IPS-20b (cell line): Measurements from ENCODE around the gene DCX.
A peak's percentile ranks its signal among the peaks of the same experiment; 100 is the strongest.

Source experiments
- H3K27ac ChIP-seq: one replicate; pipeline ENCODE4 v1.5.1; 2013; ENCODE audit warnings: low read length
- H3K27me3 ChIP-seq: 2 replicates; pipeline ENCODE4 v1.6.1; 2013; ENCODE audit warnings: mild to moderate bottlenecking, low read length, inconsistent platforms; ENCODE audit not compliant: insufficient read depth
- H3K36me3 ChIP-seq: 2 replicates; pipeline ENCODE4 v1.6.1; 2013; ENCODE audit warnings: low read depth, mild to moderate bottlenecking, inconsistent platforms, low read length, moderate library complexity; ENCODE audit not compliant: insufficient read depth
- H3K4me1 ChIP-seq: 2 replicates; pipeline ENCODE4 v1.6.1; 2013; ENCODE audit warnings: mild to moderate bottlenecking, control low read depth, inconsistent platforms, low read length, moderate library complexity; ENCODE audit not compliant: insufficient read depth
- H3K4me3 ChIP-seq: 2 replicates; pipeline ENCODE4 v1.5.1; 2013; ENCODE audit warnings: mild to moderate bottlenecking, low read length, inconsistent platforms
- H3K9ac ChIP-seq: 2 replicates; pipeline ENCODE4 v1.6.1; 2013; ENCODE audit warnings: low read depth, mild to moderate bottlenecking, inconsistent platforms, low read length, moderate library complexity
- H3K9me3 ChIP-seq: 2 replicates; pipeline ENCODE4 v1.6.1; 2013; ENCODE audit warnings: mild to moderate bottlenecking, low read depth, low read length, inconsistent platforms; ENCODE audit not compliant: insufficient read depth

The DCX gene

DNA sequence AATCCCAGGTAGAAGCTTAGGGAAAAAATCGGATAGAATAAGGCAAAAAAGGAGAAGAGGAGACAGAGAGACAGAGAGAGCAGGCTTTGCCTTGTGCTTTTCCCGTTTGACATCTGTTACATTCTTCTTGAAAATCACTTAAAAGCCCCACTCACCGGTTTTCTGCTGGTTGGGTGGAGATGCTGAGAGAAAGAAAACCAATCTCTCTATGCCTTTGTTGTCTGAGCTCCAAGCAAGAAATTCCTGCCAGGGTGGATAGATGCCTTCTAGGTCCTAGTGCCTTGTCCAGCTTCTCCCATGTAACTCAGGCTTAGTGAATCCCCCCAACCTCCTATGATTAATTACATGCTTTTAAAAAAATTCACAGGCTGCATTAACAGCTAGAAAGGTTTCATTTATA lies at the start of gene DCX:
DCX (minus strand) TSS at position 210 of the 400 bp plus-strand sequence. CDS start 1,794 bp downstream, outside the sequence.
- peaks cover 10% of the 10 kb centered on the region; the same call in 1 of the 2 replicates for H3K4me1 ChIP-seq
- H3K9ac ChIP-seq: peak within 1 kb of the TSS; percentile 42; the same call in 1 of the 2 replicates
- no peak within 1 kb of the TSS for H3K27ac ChIP-seq
- no peaks in the 10 kb centered on the region for H3K36me3 ChIP-seq
- H3K27me3 ChIP-seq: no peaks in the 10 kb centered on the region
- peak within 1 kb of the TSS; percentile 56 for H3K4me3 ChIP-seq
- no peaks in the 10 kb centered on the region for H3K9me3 ChIP-seq

DNA sequence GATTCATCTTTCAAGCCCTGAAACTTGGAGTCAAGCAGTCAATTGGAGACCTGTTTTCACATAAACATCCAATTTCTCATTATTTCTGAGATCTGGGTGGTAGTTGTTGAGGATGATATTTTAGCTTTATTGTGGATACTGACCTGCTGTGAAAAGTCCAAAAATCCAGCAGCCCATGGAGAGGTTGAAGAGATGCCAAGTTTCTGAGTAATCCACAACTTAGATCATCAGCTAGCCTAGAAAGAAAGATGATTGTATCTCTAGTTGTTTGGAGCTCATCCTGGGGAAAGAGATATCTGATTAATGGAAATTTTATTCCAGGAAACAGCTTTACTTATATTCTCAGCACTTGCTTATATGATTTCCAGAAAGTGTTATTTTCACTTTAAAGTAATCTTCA lies 48.6 kb upstream of the DCX start:
- Histone ChIP-seq H3K9ac (no peak overlapping the region), H3K27me3 (no peaks in the 10 kb centered on the region), H3K27ac (no peak overlapping the region), H3K9me3 (no peaks in the 10 kb centered on the region), H3K36me3 (no peaks in the 10 kb centered on the region), H3K4me3 (no peak overlapping the region), H3K4me1 (peaks cover 6% of the 10 kb centered on the region)

DNA sequence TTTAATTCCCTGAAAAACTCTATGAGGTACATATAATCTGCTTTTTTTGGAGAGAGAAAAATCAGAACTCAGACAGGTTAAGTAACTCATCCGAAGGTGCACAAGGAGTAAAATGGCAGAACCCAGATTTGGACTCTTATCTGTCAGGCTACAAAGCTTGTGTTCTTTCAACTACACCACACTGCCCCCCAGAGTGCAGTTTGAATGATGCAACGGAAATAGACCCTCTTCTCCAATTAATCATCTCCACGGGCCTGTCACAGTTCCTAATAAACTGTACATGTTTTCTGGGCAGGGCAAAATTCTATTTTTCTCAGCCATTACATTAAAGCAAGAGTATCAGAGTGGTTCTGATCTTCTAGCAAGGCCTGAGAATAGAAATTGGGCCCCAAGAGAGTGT lies 35.3 kb upstream of the DCX start:
- Histone ChIP-seq H3K4me1 (no peaks in the 10 kb centered on the region), H3K27ac (no peak overlapping the region), H3K36me3 (no peaks in the 10 kb centered on the region), H3K9me3 (no peaks in the 10 kb centered on the region), H3K9ac (no peak overlapping the region), H3K4me3 (no peak overlapping the region), H3K27me3 (no peaks in the 10 kb centered on the region)

DNA sequence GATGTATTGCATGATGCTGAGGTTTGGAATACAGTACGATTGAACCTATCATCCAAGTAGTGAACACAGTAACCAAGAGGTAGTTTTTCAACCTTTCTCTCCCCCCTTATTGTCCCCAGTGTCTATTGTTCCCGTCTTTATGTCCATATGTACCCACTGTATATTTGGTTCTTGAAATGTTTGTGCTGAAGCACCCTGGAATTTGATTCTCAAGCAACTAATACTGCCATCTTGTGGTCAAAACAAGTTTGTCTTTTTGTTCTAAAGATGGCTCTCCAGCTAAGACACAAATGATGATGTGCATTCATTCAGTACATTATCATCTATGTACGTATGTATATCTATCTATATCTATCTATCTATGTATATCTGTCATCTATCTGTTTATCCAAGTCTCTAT lies 33.5 kb upstream of the DCX start:
- Histone ChIP-seq H3K27me3 (no peaks in the 10 kb centered on the region), H3K36me3 (no peaks in the 10 kb centered on the region), H3K4me1 (no peaks in the 10 kb centered on the region), H3K4me3 (no peak overlapping the region), H3K9ac (no peak overlapping the region), H3K9me3 (no peaks in the 10 kb centered on the region), H3K27ac (no peak overlapping the region)

DNA sequence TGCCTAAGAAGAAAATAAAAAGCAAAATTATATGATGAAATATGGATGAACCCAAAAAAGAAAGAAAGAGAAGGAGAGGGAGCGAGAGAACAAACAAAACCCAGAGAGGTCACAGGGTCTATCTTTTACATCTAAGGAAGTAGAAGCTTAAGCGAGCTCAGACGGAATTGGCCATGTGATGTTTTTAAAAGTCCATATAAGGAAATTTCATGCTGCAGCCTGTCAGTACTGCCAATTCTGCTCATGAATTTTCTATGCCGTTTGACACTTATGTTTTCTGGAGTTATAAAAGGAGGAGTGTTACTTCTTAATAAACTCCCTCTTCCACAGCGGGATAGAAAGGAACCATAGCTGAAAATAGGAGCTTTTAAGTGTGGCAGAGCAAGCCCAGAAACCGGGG lies 32.9 kb upstream of the DCX start:
- H3K9ac ChIP-seq: no peak overlapping the region
- no peaks in the 10 kb centered on the region for H3K9me3 ChIP-seq
- no peaks in the 10 kb centered on the region for H3K4me1 ChIP-seq
- no peak overlapping the region for H3K27ac ChIP-seq
- H3K27me3 ChIP-seq: no peaks in the 10 kb centered on the region
- no peak overlapping the region for H3K4me3 ChIP-seq
- H3K36me3 ChIP-seq: no peaks in the 10 kb centered on the region

DNA sequence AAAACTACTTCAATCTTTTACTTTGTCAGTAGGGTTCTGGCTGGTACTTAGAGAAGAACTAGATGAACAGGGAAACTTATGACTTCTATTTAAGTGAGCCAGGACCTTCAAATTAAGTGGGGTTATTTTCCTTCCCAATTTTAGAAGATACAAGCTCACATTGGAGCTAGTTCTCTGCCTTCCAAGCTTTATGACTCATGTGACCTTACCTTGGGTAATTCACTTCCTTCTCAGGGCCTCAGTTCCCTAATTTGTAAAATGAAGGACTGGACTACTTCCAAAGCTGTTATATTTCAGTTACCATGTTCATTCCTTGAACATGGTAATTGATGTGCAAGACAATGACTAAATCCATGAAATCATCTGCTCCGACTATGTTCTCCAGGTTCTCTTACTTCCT lies 32.0 kb upstream of the DCX start:
- no peaks in the 10 kb centered on the region for H3K9me3 ChIP-seq
- no peak overlapping the region for H3K9ac ChIP-seq
- no peak overlapping the region for H3K27ac ChIP-seq
- no peaks in the 10 kb centered on the region for H3K36me3 ChIP-seq
- H3K4me1 ChIP-seq: no peaks in the 10 kb centered on the region
- no peaks in the 10 kb centered on the region for H3K27me3 ChIP-seq
- no peak overlapping the region for H3K4me3 ChIP-seq

DNA sequence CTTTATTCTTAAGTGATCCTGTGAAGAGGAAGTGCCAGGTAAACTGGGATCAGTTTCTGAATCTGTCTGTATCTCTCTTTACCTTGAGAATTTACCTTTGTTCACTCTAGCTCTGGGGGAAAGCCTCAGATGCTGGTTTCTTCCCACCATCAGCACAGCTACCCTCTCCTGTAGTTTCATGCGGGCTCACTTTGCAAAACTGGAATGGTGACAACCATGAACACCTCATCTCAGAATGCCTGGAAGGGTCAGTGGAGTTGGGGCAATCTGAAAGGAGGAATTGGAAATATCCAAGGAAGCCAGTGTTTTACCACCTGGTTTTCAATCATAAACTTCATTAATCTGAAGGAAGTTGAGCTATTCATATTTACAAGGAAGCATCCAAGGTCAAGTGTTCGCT lies 30.8 kb upstream of the DCX start:
- Histone ChIP-seq H3K27ac (no peak overlapping the region), H3K36me3 (no peaks in the 10 kb centered on the region), H3K27me3 (no peaks in the 10 kb centered on the region), H3K9ac (no peak overlapping the region), H3K4me3 (no peak overlapping the region), H3K4me1 (no peaks in the 10 kb centered on the region), H3K9me3 (no peaks in the 10 kb centered on the region)

DNA sequence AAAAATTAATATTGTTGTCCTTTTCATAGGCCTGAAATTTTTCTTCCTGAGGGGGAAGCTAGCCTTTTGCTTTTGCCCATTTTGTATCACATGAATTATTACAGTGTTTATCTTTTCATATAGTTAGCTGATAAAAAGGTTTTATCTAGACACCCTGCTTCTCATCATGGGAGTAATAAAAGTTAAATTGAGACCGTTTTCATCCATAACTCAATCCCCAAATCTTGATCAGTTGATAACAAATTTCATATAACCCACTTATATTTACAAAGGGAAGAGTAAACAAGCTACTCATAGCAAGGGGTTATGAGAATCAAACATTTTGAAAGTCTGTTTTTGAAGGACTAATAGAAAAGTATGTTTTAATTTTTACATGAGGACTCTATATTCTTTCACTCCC lies 23.5 kb upstream of the DCX start:
- no peaks in the 10 kb centered on the region for H3K36me3 ChIP-seq
- no peaks in the 10 kb centered on the region for H3K4me1 ChIP-seq
- no peak overlapping the region for H3K9ac ChIP-seq
- H3K27ac ChIP-seq: no peak overlapping the region
- no peaks in the 10 kb centered on the region for H3K9me3 ChIP-seq
- no peaks in the 10 kb centered on the region for H3K27me3 ChIP-seq
- no peak overlapping the region for H3K4me3 ChIP-seq

DNA sequence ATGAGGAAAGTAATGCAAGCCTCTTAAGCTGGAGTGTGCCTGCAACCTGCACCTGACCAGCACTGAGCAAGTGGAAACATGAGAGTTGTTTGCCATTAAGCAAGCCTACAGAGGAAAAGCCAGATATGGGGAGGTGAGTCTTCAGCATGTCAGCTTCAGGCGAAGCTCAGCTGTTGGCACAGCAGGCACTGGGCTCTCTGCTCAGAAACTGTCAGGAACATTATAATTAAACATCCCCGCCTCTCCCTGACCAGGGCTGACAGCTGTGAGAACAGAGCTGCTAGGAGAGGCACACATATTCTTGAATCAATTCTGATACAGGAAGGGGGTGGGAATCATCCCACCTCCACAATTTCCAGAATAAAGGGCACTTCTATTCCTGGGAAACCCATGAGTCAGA lies 19.0 kb upstream of the DCX start:
- Histone ChIP-seq H3K9ac (no peak overlapping the region), H3K4me1 (no peaks in the 10 kb centered on the region), H3K27me3 (no peaks in the 10 kb centered on the region), H3K36me3 (no peaks in the 10 kb centered on the region), H3K9me3 (no peaks in the 10 kb centered on the region), H3K27ac (no peak overlapping the region), H3K4me3 (no peak overlapping the region)

DNA sequence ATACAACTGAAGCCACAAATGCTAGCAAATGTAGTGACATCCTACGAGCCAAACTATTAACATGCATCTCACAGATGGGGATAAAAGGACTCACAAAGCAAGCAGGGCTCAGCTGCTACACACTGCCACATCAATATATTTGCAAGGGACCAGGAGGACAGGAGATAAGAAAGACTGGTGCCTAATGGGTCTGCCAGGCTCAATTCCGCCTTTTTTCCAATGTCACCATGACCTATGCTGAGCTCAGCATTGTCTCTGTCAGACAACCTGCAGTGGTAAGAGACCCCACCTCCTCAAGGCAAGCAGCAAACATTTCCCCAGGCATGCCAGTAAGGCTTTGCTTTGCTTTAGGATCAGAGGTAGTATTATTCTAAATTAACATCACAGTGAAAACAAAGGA lies 435 bp downstream of the DCX start:
- no peak overlapping the region for H3K27ac ChIP-seq
- H3K4me3 ChIP-seq: peak overlapping the region; percentile 56
- H3K9ac ChIP-seq: peak overlapping the region; percentile 42; the same call in 1 of the 2 replicates
- no peaks in the 10 kb centered on the region for H3K36me3 ChIP-seq
- no peaks in the 10 kb centered on the region for H3K27me3 ChIP-seq
- peaks cover 10% of the 10 kb centered on the region; the same call in 1 of the 2 replicates for H3K4me1 ChIP-seq
- H3K9me3 ChIP-seq: no peaks in the 10 kb centered on the region

DNA sequence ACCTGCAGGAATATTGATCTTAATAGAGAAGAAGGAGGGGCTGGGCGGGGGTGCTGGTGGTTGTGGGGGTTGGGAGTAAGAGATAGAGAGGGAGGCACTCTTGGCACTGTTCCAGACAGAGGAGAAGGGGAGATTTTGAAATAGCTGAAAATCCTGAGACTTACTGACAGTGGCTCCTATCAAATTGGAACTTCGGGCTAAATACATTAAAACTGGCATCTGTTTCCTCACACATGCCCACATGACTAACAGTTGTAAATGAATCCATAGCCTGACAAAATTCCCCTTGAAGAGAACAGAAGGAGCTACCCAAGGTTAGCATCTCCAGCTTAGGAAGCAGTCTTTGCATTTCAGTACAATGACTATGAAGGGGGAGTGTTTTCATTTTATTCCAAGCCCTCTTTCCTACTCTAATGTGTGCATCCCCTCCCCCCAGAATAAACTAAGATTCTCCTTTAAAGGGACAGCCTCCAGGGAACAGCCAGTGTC lies 1.4 kb downstream of the DCX start:
- no peak overlapping the region; the same call in 1 of the 2 replicates for H3K9ac ChIP-seq
- H3K4me1 ChIP-seq: peaks cover 10% of the 10 kb centered on the region; the same call in 1 of the 2 replicates
- no peaks in the 10 kb centered on the region for H3K27me3 ChIP-seq
- H3K27ac ChIP-seq: no peak overlapping the region
- no peaks in the 10 kb centered on the region for H3K36me3 ChIP-seq
- H3K4me3 ChIP-seq: peak overlapping the region; percentile 56; the same call in 1 of the 2 replicates
- H3K9me3 ChIP-seq: no peaks in the 10 kb centered on the region

DNA sequence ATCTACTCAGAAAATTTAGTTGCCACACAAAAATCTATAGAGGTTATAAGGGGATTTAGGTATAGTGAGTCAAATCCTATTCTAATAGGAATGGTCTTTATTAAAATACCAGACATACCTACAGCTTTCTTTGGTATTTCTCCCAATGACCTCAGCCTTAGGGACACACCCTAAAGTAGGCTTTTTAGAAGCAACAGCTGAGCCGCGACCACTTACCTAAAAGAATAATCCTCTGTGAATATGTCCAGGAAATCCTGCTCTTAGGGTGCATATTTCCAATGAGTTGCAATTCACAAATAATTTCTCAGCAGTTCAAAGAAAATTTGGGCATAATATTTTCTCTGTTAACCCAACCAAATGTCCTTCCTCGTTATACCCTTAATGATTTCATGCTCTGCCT lies 2.7 kb downstream of the DCX start:
- no peaks in the 10 kb centered on the region for H3K9me3 ChIP-seq
- H3K4me1 ChIP-seq: peaks cover 10% of the 10 kb centered on the region; the same call in 1 of the 2 replicates
- H3K36me3 ChIP-seq: no peaks in the 10 kb centered on the region
- no peak overlapping the region for H3K9ac ChIP-seq
- no peak overlapping the region for H3K4me3 ChIP-seq
- no peaks in the 10 kb centered on the region for H3K27me3 ChIP-seq
- no peak overlapping the region for H3K27ac ChIP-seq
